GM12874 (cell line): ENCODE data around the gene MITF.

Source experiments
- TF ChIP-seq, protein P1 (sequence below): IDR thresholded peaks from 2 replicates; pipeline ENCODE4 v1.5.1; 2011; ENCODE audit warnings: low read depth, mild to moderate bottlenecking, control low read depth, low read length, moderate library complexity; ENCODE audit not compliant: insufficient read depth

Gene MITF

DNA sequence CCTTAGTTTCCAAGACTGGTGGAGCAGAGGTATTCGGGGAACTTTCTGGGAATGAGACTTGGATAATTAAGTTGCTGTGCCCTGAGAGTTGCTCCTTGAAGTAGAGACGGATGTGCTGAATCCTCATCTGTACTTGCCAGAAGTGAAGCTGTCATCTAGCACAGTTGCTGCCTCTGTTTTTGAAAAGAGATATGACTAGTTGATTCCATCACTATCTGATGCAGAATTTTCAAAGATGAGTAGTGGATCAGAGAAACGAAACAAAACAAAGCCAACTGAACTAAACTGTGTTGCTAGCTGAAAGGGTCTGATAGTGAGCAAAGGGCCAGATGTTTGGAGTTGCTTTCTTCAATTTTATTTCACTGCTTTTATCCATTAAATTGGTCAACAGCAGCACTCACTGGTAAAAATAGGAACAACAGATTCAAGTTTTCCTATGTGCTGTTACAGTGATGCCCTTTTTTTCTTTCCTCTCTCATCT, 52.7 kb downstream of the MITF start:
- TF ChIP-seq, protein P1, sequence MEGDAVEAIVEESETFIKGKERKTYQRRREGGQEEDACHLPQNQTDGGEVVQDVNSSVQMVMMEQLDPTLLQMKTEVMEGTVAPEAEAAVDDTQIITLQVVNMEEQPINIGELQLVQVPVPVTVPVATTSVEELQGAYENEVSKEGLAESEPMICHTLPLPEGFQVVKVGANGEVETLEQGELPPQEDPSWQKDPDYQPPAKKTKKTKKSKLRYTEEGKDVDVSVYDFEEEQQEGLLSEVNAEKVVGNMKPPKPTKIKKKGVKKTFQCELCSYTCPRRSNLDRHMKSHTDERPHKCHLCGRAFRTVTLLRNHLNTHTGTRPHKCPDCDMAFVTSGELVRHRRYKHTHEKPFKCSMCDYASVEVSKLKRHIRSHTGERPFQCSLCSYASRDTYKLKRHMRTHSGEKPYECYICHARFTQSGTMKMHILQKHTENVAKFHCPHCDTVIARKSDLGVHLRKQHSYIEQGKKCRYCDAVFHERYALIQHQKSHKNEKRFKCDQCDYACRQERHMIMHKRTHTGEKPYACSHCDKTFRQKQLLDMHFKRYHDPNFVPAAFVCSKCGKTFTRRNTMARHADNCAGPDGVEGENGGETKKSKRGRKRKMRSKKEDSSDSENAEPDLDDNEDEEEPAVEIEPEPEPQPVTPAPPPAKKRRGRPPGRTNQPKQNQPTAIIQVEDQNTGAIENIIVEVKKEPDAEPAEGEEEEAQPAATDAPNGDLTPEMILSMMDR: 0 out of 2 replicates have a peak, but pooled peaks have one; percentile 17

DNA sequence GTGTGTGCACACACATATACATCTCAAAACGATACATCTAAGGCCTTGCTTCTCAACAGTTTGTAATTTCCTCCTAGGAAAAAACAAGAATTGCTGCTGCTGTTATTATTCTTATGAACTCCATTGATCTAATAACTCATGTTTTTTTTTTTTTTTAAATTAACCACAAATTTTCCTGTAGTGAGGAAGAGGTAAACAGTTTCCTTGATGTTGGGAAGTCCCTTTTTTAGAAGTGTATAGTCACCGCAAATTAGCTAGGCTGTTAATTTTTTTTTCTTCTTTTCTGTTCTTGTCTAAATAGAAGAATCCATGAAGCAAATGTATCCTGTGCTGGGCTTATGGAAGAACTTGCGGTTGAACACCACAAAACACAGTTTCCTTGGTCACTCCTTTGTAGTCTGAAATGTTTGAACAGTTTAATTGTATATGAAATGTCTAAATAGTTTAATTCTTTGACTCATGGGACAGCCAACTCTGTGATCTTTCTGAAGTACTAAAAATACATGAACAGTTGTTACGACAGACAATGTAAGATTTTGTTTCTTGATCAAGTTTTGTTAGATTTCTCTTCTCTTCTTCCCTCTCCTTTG, 64.5 kb downstream of the MITF start:
- TF ChIP-seq, protein P1: no peak

DNA sequence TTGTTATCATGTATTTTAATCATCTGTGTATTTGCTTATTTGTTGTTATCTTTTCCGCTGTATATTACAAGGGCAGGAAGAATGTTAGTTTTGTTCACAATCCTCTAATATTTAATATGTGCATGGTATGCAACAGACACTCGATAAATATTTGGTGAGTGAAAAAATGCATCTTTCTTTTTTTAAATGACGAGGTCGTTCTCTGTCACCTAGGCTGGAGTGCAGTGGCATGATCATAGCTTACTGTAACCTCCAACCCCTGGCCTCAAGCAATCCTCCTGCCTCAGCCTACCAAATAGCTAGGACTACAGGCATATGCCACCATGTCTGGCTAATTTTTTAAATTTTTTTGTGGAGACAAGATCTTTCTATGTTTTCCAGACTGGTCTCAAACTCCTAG, 66.2 kb downstream of the MITF start:
- TF ChIP-seq, protein P1: no peak

DNA sequence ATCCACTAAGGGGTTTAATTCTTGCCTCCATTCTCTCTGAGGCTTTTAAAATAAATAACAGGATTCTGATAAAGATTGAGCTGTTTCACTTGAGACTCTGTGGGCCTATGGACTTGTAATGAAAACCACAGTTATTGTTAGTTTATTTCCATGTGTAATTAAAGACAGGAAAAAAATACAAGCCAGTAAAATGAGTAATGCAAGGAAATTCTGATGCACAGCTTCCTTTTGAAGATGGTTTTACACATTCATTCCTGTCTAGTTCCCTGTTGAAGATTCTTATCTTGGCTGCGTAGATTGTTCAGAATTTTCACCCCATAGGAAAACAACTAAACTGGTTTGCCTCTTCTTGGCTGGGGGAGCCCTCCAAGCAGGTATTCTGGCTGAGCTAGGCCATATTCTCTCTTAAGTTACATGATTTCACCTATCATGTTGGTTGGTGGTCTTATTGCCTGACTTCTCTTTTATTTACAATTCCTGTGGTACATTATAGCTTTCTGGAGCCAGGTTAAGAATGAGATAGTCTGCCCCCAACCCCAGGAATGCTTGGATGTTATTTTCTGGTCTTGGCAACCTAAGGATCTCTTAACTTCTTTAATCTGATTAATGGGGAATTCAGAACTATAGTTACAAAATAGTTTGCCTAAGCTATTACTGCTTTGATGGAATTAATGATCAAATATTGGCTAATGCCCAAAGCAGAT, 67.6 kb downstream of the MITF start:
- TF ChIP-seq, protein P1: no peak

DNA sequence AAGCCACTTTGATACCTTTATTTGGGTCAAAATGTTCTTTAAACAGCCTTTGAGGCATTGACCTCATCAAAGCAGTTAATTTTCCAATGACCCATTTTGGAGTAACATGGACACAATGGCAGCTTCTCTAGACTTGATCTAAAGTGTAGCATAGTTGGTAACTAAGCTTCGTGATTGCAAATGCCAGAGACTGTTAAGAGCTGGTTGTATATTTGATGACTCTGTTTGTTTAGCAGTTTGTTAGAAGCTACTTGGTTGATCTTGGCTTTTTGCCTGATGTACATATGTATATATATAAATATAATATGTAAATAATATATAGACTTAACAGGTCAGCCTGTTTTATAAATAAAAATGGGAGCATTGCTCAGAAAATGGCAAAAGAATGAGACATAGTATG, 68.4 kb downstream of the MITF start:
- TF ChIP-seq, protein P1: no peak

DNA sequence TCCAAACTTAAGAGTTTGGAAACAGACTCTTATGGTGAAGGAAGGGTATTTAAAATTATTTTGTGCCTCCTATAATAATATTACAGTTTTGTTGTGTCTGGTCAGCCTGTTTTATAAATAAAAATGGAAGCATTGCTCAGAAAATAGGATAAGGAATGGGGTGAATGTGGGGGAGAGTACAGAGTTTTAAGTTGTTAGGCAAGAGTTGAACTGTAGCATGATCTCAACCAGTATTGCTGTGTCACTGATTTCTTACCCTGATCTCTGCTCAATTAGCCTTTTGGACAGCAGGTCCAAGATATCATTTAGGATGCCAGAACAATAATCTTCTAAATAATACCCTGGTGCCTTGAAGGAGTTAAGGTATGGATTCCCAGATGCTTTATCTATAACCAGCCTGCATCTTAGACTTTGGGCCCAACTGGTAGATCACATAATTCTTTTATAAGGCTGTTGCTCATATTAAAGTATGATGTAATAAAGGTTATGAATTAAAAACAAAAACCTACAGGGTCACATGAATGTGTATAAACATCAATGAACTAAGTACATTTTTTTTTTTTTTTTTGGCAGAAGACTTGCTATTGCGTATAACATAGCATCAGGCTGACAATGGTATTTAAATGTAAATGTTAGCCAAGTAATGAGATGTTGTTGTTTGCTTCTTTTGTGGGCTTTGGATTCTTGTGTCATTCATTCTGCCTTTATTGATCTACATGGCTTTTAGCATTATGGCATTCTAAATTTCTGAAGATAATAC, 70.0 kb downstream of the MITF start:
- TF ChIP-seq, protein P1: no peak
